ENCODE data around the gene USP13.
A peak's percentile ranks its signal among the peaks of the same experiment; 100 is the strongest.

Gene USP13

GRCh38 chr3:179819379-179819778, 166.5 kb downstream of the USP13 start:
- no peaks in the 10 kb centered on the region for H3K4me1 ChIP-seq
- in situ Hi-C loops (cut with MboI; ENCODE audit: low sequenced_read_pairs), result no loop called here
- H3K9me3 ChIP-seq, result no peaks in the 10 kb centered on the region
- no peaks in the 10 kb centered on the region for H3K27me3 ChIP-seq (ENCODE audit: low read depth)
- no peaks in the 10 kb centered on the region for H3K36me3 ChIP-seq (replicated peaks)
- no peak for DNase-seq (ENCODE audit: low spot score in 2 of 2)
- no peak overlapping the region for H3K4me3 ChIP-seq

- Histone ChIP-seq H3K27me3 (ENCODE audit: low read depth) (no peaks in the 10 kb centered on the region), H3K9me3 (no peaks in the 10 kb centered on the region), H3K36me3 (replicated peaks) (no peaks in the 10 kb centered on the region), H3K4me3 (no peak overlapping the region), H3K4me1 (peaks cover 15% of the 10 kb centered on the region)
- in situ Hi-C loops (cut with MboI; ENCODE audit: low sequenced_read_pairs), result no loop called here
- DNase-seq (ENCODE audit: low spot score in 2 of 2), result no peak
Measured at GRCh38 chr3:179822296-179822695, 169.5 kb downstream of the USP13 start.

GRCh38 chr3:179825527-179826246, 172.8 kb downstream of the USP13 start:
- Histone ChIP-seq H3K4me3 (no peak overlapping the region), H3K9me3 (no peaks in the 10 kb centered on the region), H3K4me1 (peaks cover 15% of the 10 kb centered on the region), H3K36me3 (replicated peaks) (no peaks in the 10 kb centered on the region), H3K27me3 (ENCODE audit: low read depth) (no peaks in the 10 kb centered on the region)
- in situ Hi-C loops (cut with MboI; ENCODE audit: low sequenced_read_pairs), result no loop called here
- DNase-seq (ENCODE audit: low spot score in 2 of 2), result peak in 1 of 2 experiments; percentile 49

GRCh38 chr3:179826247-179826637, 173.4 kb downstream of the USP13 start:
- Histone ChIP-seq H3K4me1 (peaks cover 15% of the 10 kb centered on the region), H3K27me3 (ENCODE audit: low read depth) (no peaks in the 10 kb centered on the region), H3K4me3 (no peak overlapping the region), H3K36me3 (replicated peaks) (no peaks in the 10 kb centered on the region), H3K9me3 (no peaks in the 10 kb centered on the region)
- in situ Hi-C loops (cut with MboI; ENCODE audit: low sequenced_read_pairs), result no loop called here
- peak in 1 of 2 experiments; percentile 63 for DNase-seq (ENCODE audit: low spot score in 2 of 2)

- no peak overlapping the region for H3K4me3 ChIP-seq
- no peaks in the 10 kb centered on the region for H3K27me3 ChIP-seq (ENCODE audit: low read depth)
- peaks cover 15% of the 10 kb centered on the region for H3K4me1 ChIP-seq
- in situ Hi-C loops (cut with MboI; ENCODE audit: low sequenced_read_pairs), result no loop called here
- H3K9me3 ChIP-seq, result no peaks in the 10 kb centered on the region
- no peak for DNase-seq (ENCODE audit: low spot score in 2 of 2)
- H3K36me3 ChIP-seq (replicated peaks), result no peaks in the 10 kb centered on the region
Measured at GRCh38 chr3:179828738-179829137, 175.9 kb downstream of the USP13 start.

GRCh38 chr3:179829401-179829800, 176.6 kb downstream of the USP13 start:
- peak; percentile 23 to 45 for DNase-seq (ENCODE audit: low spot score in 2 of 2)
- no peaks in the 10 kb centered on the region for H3K36me3 ChIP-seq (replicated peaks)
- in situ Hi-C loops (cut with MboI; ENCODE audit: low sequenced_read_pairs), result no loop called here

GRCh38 chr3:179832333-179832854, 179.6 kb downstream of the USP13 start:
- in situ Hi-C loops (cut with MboI; ENCODE audit: low sequenced_read_pairs), result no loop called here
- Histone ChIP-seq H3K27me3 (ENCODE audit: low read depth) (no peaks in the 10 kb centered on the region), H3K4me3 (no peak overlapping the region), H3K4me1 (peaks cover 3% of the 10 kb centered on the region; the same call in 1 of the 2 replicates), H3K9me3 (no peaks in the 10 kb centered on the region), H3K36me3 (replicated peaks) (no peaks in the 10 kb centered on the region)
- no peak for DNase-seq (ENCODE audit: low spot score in 2 of 2)

More at GRCh38 chr3:179829401-179829800, 176.6 kb downstream of the USP13 start:
- Histone ChIP-seq H3K4me1 (peaks cover 15% of the 10 kb centered on the region), H3K4me3 (no peak overlapping the region), H3K9me3 (no peaks in the 10 kb centered on the region), H3K27me3 (ENCODE audit: low read depth) (no peaks in the 10 kb centered on the region)

GRCh38 chr3:179833294-179833693, 180.5 kb downstream of the USP13 start:
- no peaks in the 10 kb centered on the region for H3K27me3 ChIP-seq (ENCODE audit: low read depth)
- no peak overlapping the region for H3K4me3 ChIP-seq
- DNase-seq (ENCODE audit: low spot score in 2 of 2), result no peak
- H3K9me3 ChIP-seq, result no peaks in the 10 kb centered on the region
- peaks cover 3% of the 10 kb centered on the region; the same call in 1 of the 2 replicates for H3K4me1 ChIP-seq
- H3K36me3 ChIP-seq (replicated peaks), result no peaks in the 10 kb centered on the region
- in situ Hi-C loops (cut with MboI; ENCODE audit: low sequenced_read_pairs), result no loop called here

- no peaks in the 10 kb centered on the region for H3K9me3 ChIP-seq
- peaks cover 3% of the 10 kb centered on the region; the same call in 1 of the 2 replicates for H3K4me1 ChIP-seq
- in situ Hi-C loops (cut with MboI; ENCODE audit: low sequenced_read_pairs), result no loop called here
- no peaks in the 10 kb centered on the region for H3K27me3 ChIP-seq (ENCODE audit: low read depth)
- no peak for DNase-seq (ENCODE audit: low spot score in 2 of 2)
- no peaks in the 10 kb centered on the region for H3K36me3 ChIP-seq (replicated peaks)
- no peak overlapping the region for H3K4me3 ChIP-seq
Measured at GRCh38 chr3:179837374-179837773, 184.5 kb downstream of the USP13 start.

All from HAP-1 (cell line).